ENCODE measurements around the gene SLC10A7. TPM values are rescaled to one million over a fixed set of nuclear protein-coding genes. Genes with fewer than 3 reads are reported as not detected.

SLC10A7 gene
- total RNA-seq, 1 donor from 2014 or later, result 8.9 TPM

DNA sequence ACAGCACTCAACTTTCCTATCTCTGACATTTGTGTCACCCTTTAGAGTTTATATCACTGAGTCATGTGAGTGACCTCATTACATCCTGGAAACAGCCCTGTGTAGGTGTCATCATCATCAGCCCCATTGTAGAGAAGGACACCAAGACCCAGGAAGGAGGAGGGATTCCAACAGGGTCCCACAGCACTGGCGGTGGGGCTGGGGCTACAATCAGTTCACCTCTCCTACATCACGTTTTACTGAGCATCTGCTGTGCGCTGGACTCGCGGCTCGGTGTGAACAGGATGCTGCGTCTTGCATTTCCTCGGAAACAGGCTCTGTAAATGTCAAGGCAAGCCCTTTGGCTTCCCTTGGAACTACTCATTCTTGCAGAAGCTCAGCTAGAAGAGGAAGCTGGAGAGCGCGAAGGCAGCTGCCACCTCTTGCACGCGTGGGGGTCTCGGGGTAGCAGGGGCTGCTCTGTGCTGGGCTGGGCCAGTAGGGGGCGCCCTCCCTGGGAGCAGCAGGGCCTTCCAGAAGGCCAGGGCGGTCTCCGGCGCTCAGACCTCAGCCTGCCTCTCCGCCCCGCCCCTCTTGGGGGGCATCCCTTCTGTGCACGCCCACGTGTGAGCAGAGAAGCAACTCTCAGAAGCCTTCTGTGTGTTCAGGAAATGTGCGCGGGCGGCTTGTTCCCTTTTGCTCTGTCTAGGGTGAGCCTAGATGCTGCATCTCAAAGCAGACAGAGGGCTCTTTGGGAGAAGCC, 278.4 kb downstream of the SLC10A7 start:
- H3K9me3 ChIP-seq (ENCODE audit: insufficient read depth, low read depth, low read length), result no peaks in the 10 kb centered on the region
- TF ChIP-seq CTCF (IDR thresholded peaks at IDR 0.05; ENCODE audit: insufficient read depth, low read depth, low read length) (no peak), EZH2 (IDR thresholded peaks at IDR 0.05; ENCODE audit: insufficient read depth, low read length) (no peak)
- no peaks in the 10 kb centered on the region for H3K36me3 Mint-ChIP-seq (ENCODE audit: low read depth, unreplicated experiment)
- H3K36me3 ChIP-seq (ENCODE audit: insufficient read depth, low read length), result no peaks in the 10 kb centered on the region
- H3K9ac ChIP-seq (ENCODE audit: low read length), result no peak overlapping the region
- no peaks in the 10 kb centered on the region for H4K20me1 ChIP-seq (ENCODE audit: insufficient read depth, low read length)
- no peak overlapping the region for H3K4me3 Mint-ChIP-seq (ENCODE audit: unreplicated experiment)
- H3K4me3 ChIP-seq (ENCODE audit: insufficient read depth, low read depth, low read length), result no peak overlapping the region
- H3K4me1 Mint-ChIP-seq (ENCODE audit: low read depth, unreplicated experiment), result peaks cover 8% of the 10 kb centered on the region
- no peaks in the 10 kb centered on the region for H3K79me2 ChIP-seq (ENCODE audit: insufficient read depth, low read length)
- peaks cover 11% of the 10 kb centered on the region for H3K27me3 Mint-ChIP-seq (ENCODE audit: low read depth, unreplicated experiment)
- no peak overlapping the region for H3K27ac Mint-ChIP-seq (ENCODE audit: unreplicated experiment)
- H3K4me1 ChIP-seq (ENCODE audit: insufficient read depth, low read length), result peaks cover 26% of the 10 kb centered on the region
- no peaks in the 10 kb centered on the region for H3K27me3 ChIP-seq (ENCODE audit: insufficient read depth, low read length)
- peaks cover 4% of the 10 kb centered on the region for H3K9me3 Mint-ChIP-seq (ENCODE audit: unreplicated experiment)
- no peak overlapping the region for H2AFZ ChIP-seq (ENCODE audit: low read depth, low read length)
- peak; percentile 68 for FAIRE-seq
- H3K27ac ChIP-seq (ENCODE audit: low read depth, low read length), result no peak overlapping the region
- DNase-seq (ENCODE audit: low read depth), result peak; percentile 17
- no peak overlapping the region for H3K4me2 ChIP-seq (ENCODE audit: low read length)

- no peaks in the 10 kb centered on the region for H3K36me3 ChIP-seq (ENCODE audit: insufficient read depth, low read length)
- no peak overlapping the region for H3K4me2 ChIP-seq (ENCODE audit: low read length)
- H3K9me3 Mint-ChIP-seq (ENCODE audit: unreplicated experiment), result no peaks in the 10 kb centered on the region
- H3K79me2 ChIP-seq (ENCODE audit: insufficient read depth, low read length), result no peaks in the 10 kb centered on the region
- no peak overlapping the region for H2AFZ ChIP-seq (ENCODE audit: low read depth, low read length)
- no peak overlapping the region for H3K4me3 ChIP-seq (ENCODE audit: insufficient read depth, low read depth, low read length)
- no peak overlapping the region for H3K27ac Mint-ChIP-seq (ENCODE audit: unreplicated experiment)
- peaks cover 8% of the 10 kb centered on the region for H3K4me1 Mint-ChIP-seq (ENCODE audit: low read depth, unreplicated experiment)
- H3K4me1 ChIP-seq (ENCODE audit: insufficient read depth, low read length), result peaks cover 20% of the 10 kb centered on the region
- no peaks in the 10 kb centered on the region for H3K27me3 ChIP-seq (ENCODE audit: insufficient read depth, low read length)
- no peak overlapping the region for H3K27ac ChIP-seq (ENCODE audit: low read depth, low read length)
- H3K9ac ChIP-seq (ENCODE audit: low read length), result no peak overlapping the region
- DNase-seq (ENCODE audit: low read depth) (no peak), FAIRE-seq (no peak)
- H3K36me3 Mint-ChIP-seq (ENCODE audit: low read depth, unreplicated experiment), result no peaks in the 10 kb centered on the region
- no peaks in the 10 kb centered on the region for H4K20me1 ChIP-seq (ENCODE audit: insufficient read depth, low read length)
- no peak overlapping the region for H3K4me3 Mint-ChIP-seq (ENCODE audit: unreplicated experiment)
- H3K27me3 Mint-ChIP-seq (ENCODE audit: low read depth, unreplicated experiment), result peaks cover 5% of the 10 kb centered on the region
- no peak for TF ChIP-seq CTCF (IDR thresholded peaks at IDR 0.05; ENCODE audit: insufficient read depth, low read depth, low read length)
- no peak for TF ChIP-seq EZH2 (IDR thresholded peaks at IDR 0.05; ENCODE audit: insufficient read depth, low read length)
- no peaks in the 10 kb centered on the region for H3K9me3 ChIP-seq (ENCODE audit: insufficient read depth, low read depth, low read length)
Measured at GRCh38 chr4:146238107-146238506, 283.6 kb downstream of the SLC10A7 start.

- H3K27ac Mint-ChIP-seq (ENCODE audit: unreplicated experiment), result no peak overlapping the region
- no peak for TF ChIP-seq CTCF (IDR thresholded peaks at IDR 0.05; ENCODE audit: insufficient read depth, low read depth, low read length)
- TF ChIP-seq EZH2 (IDR thresholded peaks at IDR 0.05; ENCODE audit: insufficient read depth, low read length), result no peak
- Histone ChIP-seq H3K36me3 (ENCODE audit: insufficient read depth, low read length) (no peaks in the 10 kb centered on the region), H3K27me3 (ENCODE audit: insufficient read depth, low read length) (no peaks in the 10 kb centered on the region), H3K9ac (ENCODE audit: low read length) (no peak overlapping the region), H4K20me1 (ENCODE audit: insufficient read depth, low read length) (no peaks in the 10 kb centered on the region), H3K4me1 (ENCODE audit: insufficient read depth, low read length) (peaks cover 12% of the 10 kb centered on the region), H3K79me2 (ENCODE audit: insufficient read depth, low read length) (no peaks in the 10 kb centered on the region), H2AFZ (ENCODE audit: low read depth, low read length) (no peak overlapping the region), H3K4me2 (ENCODE audit: low read length) (no peak overlapping the region), H3K4me3 (ENCODE audit: insufficient read depth, low read depth, low read length) (no peak overlapping the region), H3K27ac (ENCODE audit: low read depth, low read length) (no peak overlapping the region), H3K9me3 (ENCODE audit: insufficient read depth, low read depth, low read length) (no peaks in the 10 kb centered on the region)
- no peaks in the 10 kb centered on the region for H3K36me3 Mint-ChIP-seq (ENCODE audit: low read depth, unreplicated experiment)
- no peaks in the 10 kb centered on the region for H3K9me3 Mint-ChIP-seq (ENCODE audit: unreplicated experiment)
- H3K27me3 Mint-ChIP-seq (ENCODE audit: low read depth, unreplicated experiment), result peaks cover 5% of the 10 kb centered on the region
- FAIRE-seq (no peak), DNase-seq (ENCODE audit: low read depth) (no peak)
- no peak overlapping the region for H3K4me3 Mint-ChIP-seq (ENCODE audit: unreplicated experiment)
- peaks cover 8% of the 10 kb centered on the region for H3K4me1 Mint-ChIP-seq (ENCODE audit: low read depth, unreplicated experiment)
Measured at GRCh38 chr4:146237092-146237491, 284.6 kb downstream of the SLC10A7 start.
